ENCODE results near the gene HOXB3.

GRCh38 chr17:48565022-48565554 lies 25.0 kb downstream of the HOXB3 start:
- TF ChIP-seq, protein P1, sequence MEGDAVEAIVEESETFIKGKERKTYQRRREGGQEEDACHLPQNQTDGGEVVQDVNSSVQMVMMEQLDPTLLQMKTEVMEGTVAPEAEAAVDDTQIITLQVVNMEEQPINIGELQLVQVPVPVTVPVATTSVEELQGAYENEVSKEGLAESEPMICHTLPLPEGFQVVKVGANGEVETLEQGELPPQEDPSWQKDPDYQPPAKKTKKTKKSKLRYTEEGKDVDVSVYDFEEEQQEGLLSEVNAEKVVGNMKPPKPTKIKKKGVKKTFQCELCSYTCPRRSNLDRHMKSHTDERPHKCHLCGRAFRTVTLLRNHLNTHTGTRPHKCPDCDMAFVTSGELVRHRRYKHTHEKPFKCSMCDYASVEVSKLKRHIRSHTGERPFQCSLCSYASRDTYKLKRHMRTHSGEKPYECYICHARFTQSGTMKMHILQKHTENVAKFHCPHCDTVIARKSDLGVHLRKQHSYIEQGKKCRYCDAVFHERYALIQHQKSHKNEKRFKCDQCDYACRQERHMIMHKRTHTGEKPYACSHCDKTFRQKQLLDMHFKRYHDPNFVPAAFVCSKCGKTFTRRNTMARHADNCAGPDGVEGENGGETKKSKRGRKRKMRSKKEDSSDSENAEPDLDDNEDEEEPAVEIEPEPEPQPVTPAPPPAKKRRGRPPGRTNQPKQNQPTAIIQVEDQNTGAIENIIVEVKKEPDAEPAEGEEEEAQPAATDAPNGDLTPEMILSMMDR (IDR thresholded peaks at IDR 0.05), result no peak
- TF ChIP-seq POLR2A (IDR thresholded peaks at IDR 0.05), result no peak
